H9 (cell line): ENCODE measurements around the gene BCL6B. TPM values are rescaled to one million over a fixed set of nuclear protein-coding genes. Genes with fewer than 3 reads are reported as not detected.

Source experiments
- DNase-seq: peaks from one replicate; pipeline ENCODE4 v3.0.0-alpha.2; 2017
- H2AFZ ChIP-seq: one replicate; pipeline ENCODE4 v1.6.1; 2013; ENCODE audit warnings: mild to moderate bottlenecking, low read length, control low read depth, moderate library complexity
- H2AK5ac ChIP-seq: 2 replicates; pipeline ENCODE4 v1.6.1; 2013; ENCODE audit warnings: low read length, control low read depth, mixed read lengths; ENCODE audit not compliant: insufficient read length
- H2BK120ac ChIP-seq: one replicate; pipeline ENCODE4 v1.6.1; 2013; ENCODE audit warnings: low read depth, mild to moderate bottlenecking, low read length, control low read depth, inconsistent platforms; ENCODE audit not compliant: poor library complexity, severe bottlenecking
- H2BK12ac ChIP-seq: 2 replicates; pipeline ENCODE4 v1.6.1; 2013; ENCODE audit warnings: low read length, control low read depth, mixed read lengths, low read depth; ENCODE audit not compliant: insufficient read length
- H2BK15ac ChIP-seq: 2 replicates; pipeline ENCODE4 v1.6.1; 2013; ENCODE audit warnings: low read depth, low read length, control low read depth
- H2BK20ac ChIP-seq: one replicate; pipeline ENCODE4 v1.6.1; 2013; ENCODE audit warnings: low read depth, mild to moderate bottlenecking, low read length, control low read depth, inconsistent platforms; ENCODE audit not compliant: poor library complexity, severe bottlenecking
- H2BK5ac ChIP-seq: 2 replicates; pipeline ENCODE4 v1.6.1; 2013; ENCODE audit warnings: low read length, control low read depth, mixed read lengths; ENCODE audit not compliant: insufficient read length
- H3K14ac ChIP-seq: 2 replicates; pipeline ENCODE4 v1.6.1; 2013; ENCODE audit warnings: low read length, control low read depth; ENCODE audit not compliant: insufficient read depth
- H3K18ac ChIP-seq: 2 replicates; pipeline ENCODE4 v1.6.1; 2013; ENCODE audit warnings: low read depth, mild to moderate bottlenecking, mixed read lengths, low read length, control low read depth; ENCODE audit not compliant: insufficient read length
- H3K23ac ChIP-seq: 2 replicates; pipeline ENCODE4 v1.6.1; 2013; ENCODE audit warnings: low read length, control low read depth, mixed read lengths, low read depth; ENCODE audit not compliant: insufficient read length
- H3K23me2 ChIP-seq: 2 replicates; pipeline ENCODE4 v1.6.1; 2013; ENCODE audit warnings: low read depth, mild to moderate bottlenecking, mixed read lengths, low read length, control low read depth; ENCODE audit not compliant: insufficient read length, poor library complexity, severe bottlenecking
- H3K27ac ChIP-seq: 2 replicates; pipeline ENCODE4 v1.5.1; 2013; ENCODE audit warnings: low read length, control low read depth, mixed read lengths, low read depth; ENCODE audit not compliant: insufficient read length
- H3K27me3 ChIP-seq: 2 replicates; pipeline ENCODE4 v1.6.1; 2013; ENCODE audit warnings: low read length, control low read depth, inconsistent platforms; ENCODE audit not compliant: insufficient read depth
- H3K4ac ChIP-seq: 2 replicates; pipeline ENCODE4 v1.6.1; 2013; ENCODE audit warnings: low read depth, mild to moderate bottlenecking, control low read depth, inconsistent platforms, low read length, moderate library complexity
- H3K4me1 ChIP-seq: 2 replicates; pipeline ENCODE4 v1.6.1; 2013; ENCODE audit warnings: low read length, control low read depth, inconsistent platforms; ENCODE audit not compliant: insufficient read depth
- H3K4me2 ChIP-seq: 2 replicates; pipeline ENCODE4 v1.6.1; 2013; ENCODE audit warnings: low read length, control low read depth, mixed read lengths; ENCODE audit not compliant: insufficient read length, insufficient read depth
- H3K56ac ChIP-seq: 2 replicates; pipeline ENCODE4 v1.6.1; 2013; ENCODE audit warnings: low read depth, mild to moderate bottlenecking, mixed read lengths, low read length, control low read depth; ENCODE audit not compliant: insufficient read length
- H3K79me1 ChIP-seq: 2 replicates; pipeline ENCODE4 v1.6.1; 2013; ENCODE audit warnings: low read depth, mild to moderate bottlenecking, moderate library complexity, low read length, control low read depth, inconsistent platforms; ENCODE audit not compliant: insufficient read depth, poor library complexity, severe bottlenecking
- H3K79me2 ChIP-seq: 2 replicates; pipeline ENCODE4 v1.6.1; 2013; ENCODE audit warnings: low read length, control low read depth, inconsistent platforms; ENCODE audit not compliant: insufficient read depth
- H3K9ac ChIP-seq: 2 replicates; pipeline ENCODE4 v1.6.1; 2013; ENCODE audit warnings: low read length, control low read depth, mixed read lengths; ENCODE audit not compliant: insufficient read length; ENCODE audit errors: extremely low read depth
- H3K9me3 ChIP-seq: one replicate; pipeline ENCODE4 v1.6.1; 2013; ENCODE audit warnings: low read depth, low read length, inconsistent platforms; ENCODE audit not compliant: control insufficient read depth
- H3T11ph ChIP-seq: one replicate; pipeline ENCODE4 v1.6.1; 2013; ENCODE audit warnings: mild to moderate bottlenecking, low read length, control low read depth, inconsistent platforms
- H4K20me1 ChIP-seq: one replicate; pipeline ENCODE4 v1.6.1; 2013; ENCODE audit not compliant: control insufficient read depth, insufficient read length, insufficient read depth
- H4K5ac ChIP-seq: 2 replicates; pipeline ENCODE4 v1.6.1; 2013; ENCODE audit warnings: low read depth, mild to moderate bottlenecking, mixed read lengths, low read length, control low read depth; ENCODE audit not compliant: insufficient read length
- H4K8ac ChIP-seq: replicated peaks from 2 replicates; pipeline ENCODE4 v1.6.1; 2013; ENCODE audit warnings: low read length, control low read depth, mixed read lengths, low read depth; ENCODE audit not compliant: insufficient read length
- H4K91ac ChIP-seq: 2 replicates; pipeline ENCODE4 v1.6.1; 2013; ENCODE audit warnings: low read depth, mild to moderate bottlenecking, moderate library complexity, mixed read lengths, low read length, control low read depth; ENCODE audit not compliant: insufficient read length
- H3K27ac Mint-ChIP-seq, 3 experiments: 2 replicates in 2 of 3; 3 replicates in 1 of 3; pipeline ENCODE4 v1.8.0; 2020 to 2021; ENCODE audit warnings: mixed read lengths in 3 of 3, mild to moderate bottlenecking in 1 of 3, moderate library complexity in 1 of 3
- H3K27me3 Mint-ChIP-seq: 2 replicates; pipeline ENCODE4 v1.8.0; 2021; ENCODE audit warnings: low read depth, mild to moderate bottlenecking, moderate library complexity, mixed read lengths
- H3K36me3 Mint-ChIP-seq, 3 experiments: 2 replicates in 2 of 3; 3 replicates in 1 of 3; pipeline ENCODE4 v1.8.0; 2020 to 2021; ENCODE audit warnings: low read depth in 3 of 3, mixed read lengths in 3 of 3; ENCODE audit not compliant: insufficient read depth in 1 of 3
- H3K4me1 Mint-ChIP-seq, 2 experiments: 2 replicates each; pipeline ENCODE4 v1.8.0; 2020; ENCODE audit warnings: mixed read lengths in 2 of 2
- H3K4me3 Mint-ChIP-seq, 2 experiments: 2 replicates in 1 of 2; 3 replicates in 1 of 2; pipeline ENCODE4 v1.8.0; 2020 to 2021; ENCODE audit warnings: mild to moderate bottlenecking in 2 of 2, mixed read lengths in 2 of 2, moderate library complexity in 1 of 2
- H3K9me3 Mint-ChIP-seq, 2 experiments: 2 replicates in 1 of 2; 3 replicates in 1 of 2; pipeline ENCODE4 v1.8.0; 2020; ENCODE audit warnings: mild to moderate bottlenecking in 2 of 2, mixed read lengths in 2 of 2, moderate library complexity in 1 of 2
- WGBS: extraction: QIAGEN DNeasy Blood & Tissue Kit; methylation state at CpG from one replicate; pipeline ENCODE4 v1.1.7; 2013; ENCODE audit warnings: missing lambda C conversion rate, low lambda C conversion rate, mixed read lengths; ENCODE audit not compliant: insufficient read length; ENCODE audit errors: extremely low coverage; 5-methylcytosine and 5-hydroxymethylcytosine counted together
- total RNA-seq: library from RNA; stranded (reverse); gene quantifications from 2 replicates; pipeline ENCODE4 v1.2.1, GENCODE V29; 2021
- TF ChIP-seq, protein P1 (sequence below): fragments of 200-600 bp; sonication (generic); conservative IDR thresholded peaks from 3 replicates; pipeline ENCODE4 v1.8.0; 2021; ENCODE audit warnings: antibody characterized with exemption, mild to moderate bottlenecking

The BCL6B gene
- total RNA-seq, 1 experiment from 2014 or later, result 3.3 TPM

DNA sequence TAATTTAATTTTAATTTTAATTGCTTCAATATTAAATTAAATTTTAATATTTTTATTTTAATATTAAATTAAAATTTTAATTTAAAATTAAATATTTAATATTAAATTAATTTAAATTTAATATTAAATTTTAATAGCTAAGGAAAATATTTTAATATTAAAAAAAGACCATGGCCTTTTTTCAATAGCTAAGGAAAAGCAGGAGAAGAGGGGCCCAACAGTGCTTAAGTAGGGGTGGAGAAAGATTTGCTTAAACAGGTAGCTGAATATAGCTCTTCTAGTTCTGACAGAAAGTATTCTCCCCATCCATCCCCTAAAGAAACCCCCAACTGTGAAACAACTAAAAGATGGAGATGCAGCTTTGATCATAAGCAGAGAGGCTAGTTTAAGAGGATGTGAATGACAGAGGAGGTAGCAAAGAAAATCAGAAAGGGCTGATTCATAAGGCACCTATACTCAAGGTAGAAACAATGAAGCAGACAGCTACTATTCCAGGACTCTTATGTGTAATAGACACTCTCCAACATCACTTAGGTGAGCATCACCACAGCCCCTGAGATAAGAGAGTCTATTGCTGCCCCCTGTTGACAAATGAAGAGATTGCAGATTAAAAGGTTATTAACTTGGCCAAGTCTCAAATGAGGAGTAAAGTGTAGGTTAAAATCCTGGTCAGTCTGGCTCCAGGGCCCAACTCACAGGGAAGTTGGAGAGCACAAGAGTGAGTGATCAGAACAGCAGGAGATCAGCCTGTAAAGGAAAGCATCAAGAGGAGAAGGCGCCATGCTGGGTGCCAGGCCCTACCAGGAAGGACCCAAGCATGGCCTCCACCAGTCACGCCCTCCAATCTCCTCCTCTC lies 18.2 kb upstream of the BCL6B start:
- Histone ChIP-seq H4K5ac (no peak overlapping the region), H4K20me1 (no peaks in the 10 kb centered on the region), H3K14ac (no peak overlapping the region), H2AK5ac (no peak overlapping the region), H3K56ac (no peak overlapping the region), H3K4me1 (no peaks in the 10 kb centered on the region), H3K4ac (no peak overlapping the region), H3K23ac (no peak overlapping the region), H3K4me2 (no peak overlapping the region), H4K91ac (no peak overlapping the region), H2BK12ac (no peak overlapping the region), H2BK20ac (no peak overlapping the region), H3K27ac (no peak overlapping the region), H3K9me3 (no peaks in the 10 kb centered on the region), H4K8ac (no peak overlapping the region), H3K18ac (no peak overlapping the region), H3T11ph (no peak overlapping the region), H2BK120ac (no peak overlapping the region), H3K23me2 (no peaks in the 10 kb centered on the region), H3K79me1 (peaks cover 2% of the 10 kb centered on the region), H3K27me3 (no peaks in the 10 kb centered on the region), H2BK15ac (no peak overlapping the region), H2BK5ac (no peak overlapping the region), H3K9ac (no peak overlapping the region), H2AFZ (no peak overlapping the region), H3K79me2 (no peaks in the 10 kb centered on the region)
- Mint-ChIP-seq H3K4me1 (no peaks in the 10 kb centered on the region), H3K4me3 (no peak overlapping the region), H3K27me3 (no peaks in the 10 kb centered on the region), H3K36me3 (peaks cover 10 to 31% (median 15%) of the 10 kb centered on the region in 3 experiments; a peak in 6 of 7 replicates), H3K9me3 (no peaks in the 10 kb centered on the region), H3K27ac (no peak overlapping the region)
- TF ChIP-seq, protein P1, sequence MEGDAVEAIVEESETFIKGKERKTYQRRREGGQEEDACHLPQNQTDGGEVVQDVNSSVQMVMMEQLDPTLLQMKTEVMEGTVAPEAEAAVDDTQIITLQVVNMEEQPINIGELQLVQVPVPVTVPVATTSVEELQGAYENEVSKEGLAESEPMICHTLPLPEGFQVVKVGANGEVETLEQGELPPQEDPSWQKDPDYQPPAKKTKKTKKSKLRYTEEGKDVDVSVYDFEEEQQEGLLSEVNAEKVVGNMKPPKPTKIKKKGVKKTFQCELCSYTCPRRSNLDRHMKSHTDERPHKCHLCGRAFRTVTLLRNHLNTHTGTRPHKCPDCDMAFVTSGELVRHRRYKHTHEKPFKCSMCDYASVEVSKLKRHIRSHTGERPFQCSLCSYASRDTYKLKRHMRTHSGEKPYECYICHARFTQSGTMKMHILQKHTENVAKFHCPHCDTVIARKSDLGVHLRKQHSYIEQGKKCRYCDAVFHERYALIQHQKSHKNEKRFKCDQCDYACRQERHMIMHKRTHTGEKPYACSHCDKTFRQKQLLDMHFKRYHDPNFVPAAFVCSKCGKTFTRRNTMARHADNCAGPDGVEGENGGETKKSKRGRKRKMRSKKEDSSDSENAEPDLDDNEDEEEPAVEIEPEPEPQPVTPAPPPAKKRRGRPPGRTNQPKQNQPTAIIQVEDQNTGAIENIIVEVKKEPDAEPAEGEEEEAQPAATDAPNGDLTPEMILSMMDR, result peak; percentile 78
- WGBS, result no CpG with 5 or more reads among the region's 2 CpGs
- DNase-seq, result no peak
